SK-N-SH treated with all-trans-retinoic acid at 6 μM for 48 hours (cell line): Measurements from ENCODE around the gene PLB1.

Source experiments
- ARNTL ChIP-seq: fragments of 450-650 bp; formaldehyde crosslinking; IDR thresholded peaks from 2 replicates; pipeline ENCODE4 v1.5.0; 2020; ENCODE audit warnings: low read depth, mild to moderate bottlenecking, moderate library complexity, borderline replicate concordance
- CSDC2 ChIP-seq: fragments of 250-450 bp; sonication (Bioruptor Pico); IDR thresholded peaks from 2 replicates; pipeline ENCODE4 v1.5.0; 2020; ENCODE audit warnings: mild to moderate bottlenecking, moderate library complexity
- POU6F1 ChIP-seq: fragments of 250-450 bp; sonication (Bioruptor Pico); IDR thresholded peaks from 2 replicates; pipeline ENCODE4 v1.8.0; 2021; ENCODE audit warnings: low read depth, mild to moderate bottlenecking, moderate library complexity, borderline replicate concordance
- PPARA ChIP-seq: fragments of 250-450 bp; sonication (Bioruptor Pico); IDR thresholded peaks from 2 replicates; pipeline ENCODE4 v1.5.0; 2020; ENCODE audit warnings: mild to moderate bottlenecking, borderline replicate concordance
- RARB ChIP-seq: fragments of 250-450 bp; sonication (Bioruptor Pico); IDR thresholded peaks from 2 replicates; pipeline ENCODE4 v1.8.0; 2021; ENCODE audit warnings: mild to moderate bottlenecking, moderate library complexity
- ZFP3 ChIP-seq: fragments of 250-450 bp; sonication (Bioruptor Pico); IDR thresholded peaks from 2 replicates; pipeline ENCODE4 v1.5.0; 2020; ENCODE audit warnings: mild to moderate bottlenecking, moderate library complexity
- ZNF565 ChIP-seq: fragments of 450-650 bp; formaldehyde crosslinking; conservative IDR thresholded peaks from 2 replicates; pipeline ENCODE4 v1.5.0; 2020; ENCODE audit warnings: low read depth, mild to moderate bottlenecking, moderate library complexity

DNA sequence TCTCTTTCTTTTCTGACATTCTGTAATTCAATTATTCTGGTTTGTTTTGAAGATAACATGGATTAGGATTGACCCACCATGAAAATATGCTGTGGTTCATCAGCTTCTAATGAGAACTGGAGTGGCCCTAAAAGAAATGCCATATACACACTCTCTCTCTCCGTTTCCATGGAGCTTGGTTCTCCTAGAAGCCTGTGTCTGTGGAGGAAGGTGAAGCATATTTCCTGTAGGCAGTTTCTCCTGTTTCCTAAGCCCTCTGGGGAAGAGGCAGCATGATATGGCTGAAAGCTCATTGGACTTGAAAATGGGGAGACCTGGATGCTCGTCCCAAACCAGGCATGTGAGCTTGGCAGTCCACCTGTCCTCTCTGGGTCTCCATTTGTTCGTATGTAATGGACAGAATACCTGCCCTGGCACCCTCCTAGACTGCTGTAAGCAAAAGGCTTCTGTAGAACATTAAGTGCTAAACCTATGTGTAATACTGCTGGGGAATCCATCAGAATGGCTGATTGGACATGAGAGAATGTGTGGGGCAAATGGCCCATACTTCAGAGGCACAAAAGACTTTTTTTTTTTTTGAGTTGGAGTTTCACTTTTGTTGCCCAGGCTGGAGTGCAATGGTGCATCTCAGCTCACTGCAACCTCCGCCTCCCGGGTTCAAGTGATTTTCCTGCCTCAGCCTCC lies 180.4 kb downstream of the PLB1 start:
- TF ChIP-seq POU6F1 (CRISPR knock-in tag) (no peak), CSDC2 (CRISPR knock-in tag) (no peak), ZNF565 (CRISPR knock-in tag) (no peak), ARNTL (no peak), PPARA (no peak), RARB (CRISPR knock-in tag) (no peak), ZFP3 (CRISPR knock-in tag) (no peak)
